IMR-90 (cell line): ENCODE measurements around the gene HCK. TPM values are rescaled to one million over a fixed set of nuclear protein-coding genes. Genes with fewer than 3 reads are reported as not detected.

Experiments
- ATAC-seq: fragments of 200-7000 bp; cut with Tn5 transposase; 2 replicates; pipeline ENCODE4 v1.9.1; 2020; ENCODE audit warnings: low read depth, mild to moderate bottlenecking, moderate library complexity
- BruUV-seq: library from RNA; stranded (reverse); fragments of 400-500 nt; replicated peaks from 2 replicates; lab custom pipeline; 2021; lab: Mats Ljungman, UMichigan
- CTCF ChIA-PET: fragments of 300-600 bp; formaldehyde crosslinking; extraction: SDS; loops from one replicate; lab custom pipeline; 2021; ENCODE audit warnings: antibody characterized with exemption; lab: Yijun Ruan, JAX
- POLR2A ChIA-PET: fragments of 300-600 bp; sonication (Branson Sonifier 250); formaldehyde crosslinking; loops from one replicate; lab custom pipeline; 2022; ENCODE audit warnings: antibody characterized with exemption; ENCODE audit not compliant: unreplicated experiment; lab: Charles Lee
- DNase-seq: peaks from one replicate; pipeline ENCODE4 v3.0.0; 2013
- H2AFZ ChIP-seq: replicated peaks from 2 replicates; pipeline ENCODE3; 2013; ENCODE audit warnings: low read length, mild to moderate bottlenecking; ENCODE audit not compliant: poor library complexity
- H2AK5ac ChIP-seq: 2 replicates; pipeline ENCODE4 v1.6.1; 2013; ENCODE audit warnings: low read depth, low read length, inconsistent platforms
- H2AK9ac ChIP-seq: replicated peaks from 2 replicates; pipeline ENCODE3; 2013; ENCODE audit warnings: mild to moderate bottlenecking, low read depth, low read length, moderate library complexity; ENCODE audit not compliant: poor library complexity
- H2BK120ac ChIP-seq: 2 replicates; pipeline ENCODE4 v1.6.1; 2013; ENCODE audit warnings: low read depth, low read length, inconsistent platforms
- H2BK15ac ChIP-seq: 3 replicates; pipeline ENCODE4 v1.6.1; 2013; ENCODE audit warnings: low read depth, low read length, inconsistent platforms
- H2BK20ac ChIP-seq: 2 replicates; pipeline ENCODE4 v1.6.1; 2013; ENCODE audit warnings: low read depth, mild to moderate bottlenecking, inconsistent platforms, low read length, moderate library complexity
- H2BK5ac ChIP-seq: 2 replicates; pipeline ENCODE4 v1.6.1; 2013; ENCODE audit warnings: mild to moderate bottlenecking, low read depth, low read length, inconsistent platforms; ENCODE audit not compliant: poor library complexity, severe bottlenecking
- H3K14ac ChIP-seq: replicated peaks from 2 replicates; pipeline ENCODE4 v1.6.1; 2013; ENCODE audit warnings: low read depth, low read length, inconsistent platforms
- H3K18ac ChIP-seq: 2 replicates; pipeline ENCODE4 v1.6.1; 2013; ENCODE audit warnings: low read depth, low read length, control low read depth
- H3K23ac ChIP-seq: 2 replicates; pipeline ENCODE4 v1.6.1; 2013; ENCODE audit warnings: low read depth, low read length, inconsistent platforms
- H3K27ac ChIP-seq: 2 replicates; pipeline ENCODE4 v1.5.1; 2013; ENCODE audit warnings: mild to moderate bottlenecking, control low read depth, low read length; ENCODE audit not compliant: insufficient read depth
- H3K27me3 ChIP-seq: 2 replicates; pipeline ENCODE4 v1.6.1; 2013; ENCODE audit warnings: low read length; ENCODE audit not compliant: control insufficient read depth, insufficient read depth
- H3K36me3 ChIP-seq: 2 replicates; pipeline ENCODE4 v1.6.1; 2013; ENCODE audit warnings: low read length, mixed read lengths; ENCODE audit not compliant: control insufficient read depth, insufficient read depth
- H3K4ac ChIP-seq: 2 replicates; pipeline ENCODE4 v1.6.1; 2013; ENCODE audit warnings: low read depth, low read length, inconsistent platforms
- H3K4me1 ChIP-seq: 2 replicates; pipeline ENCODE4 v1.6.1; 2013; ENCODE audit warnings: low read length, mixed read lengths; ENCODE audit not compliant: control insufficient read depth, insufficient read depth
- H3K4me2 ChIP-seq: 2 replicates; pipeline ENCODE4 v1.6.1; 2013; ENCODE audit warnings: low read depth, mild to moderate bottlenecking, control low read depth, low read length, moderate library complexity
- H3K4me3 ChIP-seq: 2 replicates; pipeline ENCODE4 v1.5.1; 2013; ENCODE audit warnings: low read depth, mild to moderate bottlenecking, control low read depth, low read length, moderate library complexity; ENCODE audit not compliant: insufficient read depth
- H3K56ac ChIP-seq: 2 replicates; pipeline ENCODE4 v1.6.1; 2013; ENCODE audit warnings: low read length, inconsistent platforms; ENCODE audit not compliant: insufficient read depth; ENCODE audit errors: extremely low read depth
- H3K79me1 ChIP-seq, 2 experiments: 2 replicates each; pipeline ENCODE4 v1.6.1; 2013; ENCODE audit warnings: low read length in 2 of 2, inconsistent platforms in 1 of 2, low read depth in 1 of 2
- H3K9ac ChIP-seq: 2 replicates; pipeline ENCODE4 v1.6.1; 2013; ENCODE audit warnings: low read depth, low read length, control low read depth
- H3K9me1 ChIP-seq: 2 replicates; pipeline ENCODE4 v1.6.1; 2013; ENCODE audit warnings: low read length, inconsistent platforms; ENCODE audit not compliant: insufficient read depth
- H3K9me3 ChIP-seq: 2 replicates; pipeline ENCODE4 v1.6.1; 2013; ENCODE audit warnings: low read length; ENCODE audit not compliant: control insufficient read depth, insufficient read depth
- H4K20me1 ChIP-seq: 2 replicates; pipeline ENCODE4 v1.6.1; 2013; ENCODE audit warnings: low read length, inconsistent platforms; ENCODE audit not compliant: insufficient read depth
- H4K5ac ChIP-seq: 2 replicates; pipeline ENCODE4 v1.6.1; 2013; ENCODE audit warnings: mild to moderate bottlenecking, low read depth, low read length, control low read depth
- H4K8ac ChIP-seq, 2 experiments: 2 replicates each; pipeline ENCODE4 v1.6.1; 2013; ENCODE audit warnings: low read depth in 2 of 2, low read length in 2 of 2, control low read depth in 1 of 2, inconsistent platforms in 1 of 2
- H4K91ac ChIP-seq: 2 replicates; pipeline ENCODE4 v1.6.1; 2013; ENCODE audit warnings: low read depth, low read length, inconsistent platforms; ENCODE audit not compliant: insufficient read depth
- BHLHE40 ChIP-seq: fragments of 150-350 bp; IDR thresholded peaks from 2 replicates; pipeline ENCODE4 v1.6.1; 2016; ENCODE audit warnings: mild to moderate bottlenecking, low read depth, low read length
- CEBPB ChIP-seq: IDR thresholded peaks from 2 replicates; pipeline ENCODE4 v1.6.1; 2012; ENCODE audit warnings: low read depth, low read length, improper control_type of control experiment
- CHD1 ChIP-seq: IDR thresholded peaks from 2 replicates; pipeline ENCODE4 v1.6.1; 2012; ENCODE audit warnings: low read depth, low read length, improper control_type of control experiment
- ELK1 ChIP-seq: fragments of 150-350 bp; IDR thresholded peaks from 2 replicates; pipeline ENCODE4 v1.6.1; 2016; ENCODE audit warnings: low read depth, mild to moderate bottlenecking, low read length, moderate library complexity, borderline replicate concordance
- FOS ChIP-seq: fragments of 150-350 bp; IDR thresholded peaks from 2 replicates; pipeline ENCODE4 v1.6.1; 2016; ENCODE audit warnings: low read depth, low read length
- MAFK ChIP-seq: IDR thresholded peaks from 2 replicates; pipeline ENCODE4 v1.6.1; 2012; ENCODE audit warnings: low read depth, low read length, improper control_type of control experiment
- MAZ ChIP-seq: IDR thresholded peaks from 2 replicates; pipeline ENCODE4 v1.6.1; 2012; ENCODE audit warnings: low read depth, mild to moderate bottlenecking, low read length, improper control_type of control experiment, moderate library complexity, borderline replicate concordance
- MXI1 ChIP-seq: IDR thresholded peaks from 2 replicates; pipeline ENCODE4 v1.6.1; 2012; ENCODE audit warnings: low read depth, mild to moderate bottlenecking, low read length, moderate library complexity, borderline replicate concordance
- NFE2L2 ChIP-seq: fragments of 150-350 bp; IDR thresholded peaks from 2 replicates; pipeline ENCODE4 v1.6.1; 2016; ENCODE audit warnings: low read depth, mild to moderate bottlenecking, low read length
- POLR2A ChIP-seq: IDR thresholded peaks from 2 replicates; pipeline ENCODE4 v1.6.1; 2012; ENCODE audit warnings: mild to moderate bottlenecking, low read depth, low read length
- RAD21 ChIP-seq: IDR thresholded peaks from 2 replicates; pipeline ENCODE4 v1.6.1; 2012; ENCODE audit warnings: low read length, improper control_type of control experiment
- RCOR1 ChIP-seq: IDR thresholded peaks from 2 replicates; pipeline ENCODE4 v1.6.1; 2012; ENCODE audit warnings: mild to moderate bottlenecking, low read length, improper control_type of control experiment; ENCODE audit not compliant: insufficient replicate concordance
- RFX5 ChIP-seq: IDR thresholded peaks from 2 replicates; pipeline ENCODE4 v1.8.0; 2012; ENCODE audit warnings: low read depth, mild to moderate bottlenecking, low read length, moderate library complexity
- SMC3 ChIP-seq: fragments of 150-350 bp; IDR thresholded peaks from 2 replicates; pipeline ENCODE4 v1.6.1; 2016; ENCODE audit warnings: low read depth, mild to moderate bottlenecking, antibody characterized with exemption, low read length, moderate library complexity
- WGBS, 2 experiments: methylation state at CpG; one replicate each; pipeline versions ENCODE4 v1.1.5 to v1.1.7; 2013; ENCODE audit warnings: missing lambda C conversion rate in 2 of 2; ENCODE audit not compliant: insufficient read length in 1 of 2; ENCODE audit errors: extremely low coverage in 2 of 2; 5-methylcytosine and 5-hydroxymethylcytosine counted together
- dilution Hi-C: fragments of 300-500 bp; cut with HindIII; formaldehyde crosslinking; loops from one replicate; pipeline ENCODE4 v1.14.3; 2018; ENCODE audit warnings: low sequenced_read_pairs; ENCODE audit not compliant: unreplicated experiment
- in situ Hi-C: fragments of 300-500 bp; cut with MboI; formaldehyde crosslinking; loops from 3 replicates; pipeline ENCODE4 v1.14.3; 2019; ENCODE audit warnings: low sequenced_read_pairs, inconsistent platforms, mixed read lengths
- intact Hi-C: fragments of 100-400 bp; cut with micrococcal nuclease; formaldehyde crosslinking; loops from 2 replicates; pipeline ENCODE4 v1.10.0; 2022
- polyA plus RNA-seq, 3 experiments: library from polyadenylated mRNA; depleted of rRNA; stranded (reverse); fragments of >200 nt; gene quantifications; 2 replicates each; pipeline ENCODE4 v1.2.3, GENCODE V29; 2012; ENCODE audit warnings: low replicate concordance in 1 of 3
- total RNA-seq: library from RNA; depleted of rRNA; stranded (reverse); fragments of >200 nt; gene quantifications from 2 replicates; pipeline ENCODE4 v1.2.3, GENCODE V29; 2012
- TF ChIP-seq, protein P1 (sequence below): conservative IDR thresholded peaks from 2 replicates; pipeline ENCODE4 v1.5.1; 2012; ENCODE audit warnings: mild to moderate bottlenecking, low read depth, low read length, improper control_type of control experiment
- TF ChIP-seq, protein P2 (sequence below): fragments of 150-350 bp; IDR thresholded peaks from 2 replicates; pipeline ENCODE4 v1.6.1; 2017; ENCODE audit warnings: mild to moderate bottlenecking, antibody characterized with exemption, low read length, low read depth

The HCK gene
- total and polyA plus RNA-seq, 2 of the 4 experiments (the other 2 are of a cell fraction), result not detected

DNA sequence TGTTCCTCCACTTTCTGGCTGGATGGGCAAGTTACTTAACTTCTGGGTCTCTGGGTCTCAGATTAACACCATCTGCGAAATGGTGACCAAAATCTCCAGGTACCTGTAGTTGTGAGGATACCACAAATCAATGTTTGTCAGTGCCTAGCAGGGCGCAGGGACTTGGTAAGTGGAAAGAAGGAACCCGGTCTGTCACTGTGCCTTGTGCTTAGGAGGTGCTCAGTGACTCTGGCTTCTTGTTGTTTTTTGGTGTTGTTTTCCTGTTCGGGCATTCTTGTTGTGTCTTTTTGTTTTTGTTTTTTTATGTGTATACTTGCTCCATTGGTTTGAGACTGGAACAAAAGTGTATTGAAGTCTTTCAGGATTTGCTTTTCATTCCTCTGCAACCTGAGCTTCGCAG, 75.3 kb downstream of the HCK start:
- no peak for DNase-seq
- Histone ChIP-seq H2AK9ac (no peak overlapping the region), H2BK15ac (no peak overlapping the region), H4K20me1 (peaks cover 76% of the 10 kb centered on the region), H3K9me3 (no peaks in the 10 kb centered on the region), H3K36me3 (no peaks in the 10 kb centered on the region; the same call in 1 of the 2 replicates), H3K18ac (no peak overlapping the region), H3K79me1 (peaks cover 48 to 78% of the 10 kb centered on the region in 2 experiments), H3K23ac (no peak overlapping the region), H2BK5ac (no peak overlapping the region), H2BK20ac (no peak overlapping the region), H2AFZ (no peak overlapping the region), H3K4me3 (no peak overlapping the region), H4K91ac (no peak overlapping the region), H3K56ac (no peak overlapping the region), H3K9me1 (peaks cover 13% of the 10 kb centered on the region), H4K8ac (no peak overlapping the region), H3K27me3 (no peaks in the 10 kb centered on the region), H3K4me2 (no peak overlapping the region), H2AK5ac (no peak overlapping the region), H3K4me1 (no peaks in the 10 kb centered on the region), H4K5ac (no peak overlapping the region), H3K4ac (no peak overlapping the region), H3K9ac (no peak overlapping the region), H3K27ac (no peak overlapping the region), H2BK120ac (no peak overlapping the region), H3K14ac (no peak overlapping the region)
- in situ Hi-C loops (no loop called here), dilution Hi-C loops (no loop called here), intact Hi-C loops (no loop called here)
- no peak for ATAC-seq
- CTCF ChIA-PET, result no interaction called here
- WGBS, 2 experiments, result 100% methylated on average over 4 of the region's 5 CpGs; no CpG with 5 or more reads in 1 of the 2 experiments
- POLR2A ChIA-PET, result no interaction called here
- TF ChIP-seq FOS (no peak), SMC3 (no peak), CEBPB (no peak), RCOR1 (no peak), BHLHE40 (no peak), MAFK (no peak), NFE2L2 (no peak), CHD1 (no peak), ELK1 (no peak), RFX5 (no peak), POLR2A (no peak), MAZ (no peak), RAD21 (no peak), MXI1 (no peak)
- TF ChIP-seq, protein P1, sequence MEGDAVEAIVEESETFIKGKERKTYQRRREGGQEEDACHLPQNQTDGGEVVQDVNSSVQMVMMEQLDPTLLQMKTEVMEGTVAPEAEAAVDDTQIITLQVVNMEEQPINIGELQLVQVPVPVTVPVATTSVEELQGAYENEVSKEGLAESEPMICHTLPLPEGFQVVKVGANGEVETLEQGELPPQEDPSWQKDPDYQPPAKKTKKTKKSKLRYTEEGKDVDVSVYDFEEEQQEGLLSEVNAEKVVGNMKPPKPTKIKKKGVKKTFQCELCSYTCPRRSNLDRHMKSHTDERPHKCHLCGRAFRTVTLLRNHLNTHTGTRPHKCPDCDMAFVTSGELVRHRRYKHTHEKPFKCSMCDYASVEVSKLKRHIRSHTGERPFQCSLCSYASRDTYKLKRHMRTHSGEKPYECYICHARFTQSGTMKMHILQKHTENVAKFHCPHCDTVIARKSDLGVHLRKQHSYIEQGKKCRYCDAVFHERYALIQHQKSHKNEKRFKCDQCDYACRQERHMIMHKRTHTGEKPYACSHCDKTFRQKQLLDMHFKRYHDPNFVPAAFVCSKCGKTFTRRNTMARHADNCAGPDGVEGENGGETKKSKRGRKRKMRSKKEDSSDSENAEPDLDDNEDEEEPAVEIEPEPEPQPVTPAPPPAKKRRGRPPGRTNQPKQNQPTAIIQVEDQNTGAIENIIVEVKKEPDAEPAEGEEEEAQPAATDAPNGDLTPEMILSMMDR, result no peak
- TF ChIP-seq, protein P2, sequence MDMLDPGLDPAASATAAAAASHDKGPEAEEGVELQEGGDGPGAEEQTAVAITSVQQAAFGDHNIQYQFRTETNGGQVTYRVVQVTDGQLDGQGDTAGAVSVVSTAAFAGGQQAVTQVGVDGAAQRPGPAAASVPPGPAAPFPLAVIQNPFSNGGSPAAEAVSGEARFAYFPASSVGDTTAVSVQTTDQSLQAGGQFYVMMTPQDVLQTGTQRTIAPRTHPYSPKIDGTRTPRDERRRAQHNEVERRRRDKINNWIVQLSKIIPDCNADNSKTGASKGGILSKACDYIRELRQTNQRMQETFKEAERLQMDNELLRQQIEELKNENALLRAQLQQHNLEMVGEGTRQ, result no peak
- no TSS peak for BruUV-seq
